Measurements from ENCODE around the gene ZNF211.

The ZNF211 gene

DNA sequence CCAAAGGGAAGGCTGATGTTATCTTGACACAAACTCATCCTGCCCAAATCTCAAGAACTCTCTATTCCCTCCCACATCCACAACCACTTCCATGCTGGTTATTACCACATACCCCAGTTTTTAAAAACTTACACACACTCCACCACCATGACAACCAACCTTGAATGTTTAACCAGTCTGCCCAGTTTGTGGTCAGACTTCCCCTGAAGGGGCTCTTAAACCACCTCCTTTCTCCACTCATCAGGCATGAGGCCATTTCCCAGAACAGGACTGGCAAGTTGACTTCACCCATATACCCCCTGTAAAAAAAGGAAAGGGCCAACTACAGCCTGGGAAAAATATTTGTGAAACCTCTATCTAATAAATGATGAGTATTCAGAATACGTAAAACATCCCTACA lies 23.4 kb downstream of the ZNF211 start:
- DNase-seq, result no peak

DNA sequence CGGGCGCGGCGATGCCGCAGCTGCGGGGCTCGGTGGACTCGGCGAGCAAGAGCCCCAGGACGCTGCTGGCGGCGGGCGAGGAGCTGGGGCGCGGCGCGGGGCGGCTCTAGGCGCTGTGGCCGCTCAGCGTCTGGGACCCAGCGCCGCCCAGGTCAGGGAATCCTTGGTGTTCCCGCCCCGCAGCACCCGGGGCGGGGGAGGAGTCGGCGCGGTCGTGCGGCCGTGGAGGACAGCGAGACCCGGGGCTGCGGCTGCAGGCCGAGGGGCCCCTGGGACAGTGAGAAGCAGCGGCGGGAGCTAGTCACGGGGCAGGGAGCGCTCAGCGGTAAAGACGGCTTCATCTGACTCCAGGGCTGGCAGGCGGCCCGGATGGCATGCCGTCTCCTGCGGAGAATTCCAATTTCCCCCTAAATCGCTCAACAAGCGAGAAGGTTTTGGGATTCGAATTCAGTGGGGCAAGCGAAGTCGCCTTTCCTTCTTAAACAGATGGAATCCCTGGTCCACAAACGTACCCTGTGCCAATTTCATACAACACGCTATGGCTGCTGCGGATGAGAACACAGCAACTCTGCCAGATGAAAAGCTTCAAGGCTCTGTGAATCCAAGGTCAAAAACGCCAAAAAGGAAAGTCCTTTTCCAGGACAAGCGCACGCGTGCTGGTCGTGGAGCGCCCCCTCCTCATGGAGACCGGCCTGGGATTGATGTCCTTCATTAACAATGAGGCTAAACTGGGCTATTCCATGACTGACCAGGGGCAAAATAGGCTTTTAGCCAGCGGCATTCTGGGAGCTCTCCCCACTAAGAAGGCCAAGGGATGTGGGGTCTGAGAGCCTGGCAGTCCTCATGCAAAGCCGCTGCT lies 31.5 kb downstream of the ZNF211 start:
- DNase-seq, result no peak

DNA sequence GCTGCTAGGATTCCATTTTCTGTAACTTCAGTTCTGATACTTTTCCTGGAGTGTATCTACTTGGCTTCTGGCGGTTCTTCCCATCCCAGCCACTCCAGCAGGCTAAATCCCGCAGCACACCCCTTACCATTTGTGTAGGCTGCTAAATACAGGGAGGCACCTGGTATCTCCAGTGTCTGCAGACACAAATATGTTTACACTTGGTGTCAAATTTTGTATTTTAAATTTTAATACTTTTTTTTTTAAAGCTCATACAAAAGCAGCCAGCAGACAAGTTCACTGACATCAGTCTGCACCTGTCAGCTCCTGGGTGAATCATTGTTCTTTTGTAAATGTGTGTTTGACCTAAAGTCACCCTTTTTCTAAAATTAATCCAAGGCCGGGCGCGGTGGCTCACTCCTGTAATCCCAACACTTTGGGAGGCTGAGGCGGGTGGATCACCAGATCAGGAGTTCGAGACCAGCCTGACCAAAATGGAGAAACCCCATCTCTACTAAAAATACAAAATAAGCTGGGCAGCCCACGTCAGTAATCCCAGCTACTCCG lies 32.4 kb downstream of the ZNF211 start:
- no peak for DNase-seq

DNA sequence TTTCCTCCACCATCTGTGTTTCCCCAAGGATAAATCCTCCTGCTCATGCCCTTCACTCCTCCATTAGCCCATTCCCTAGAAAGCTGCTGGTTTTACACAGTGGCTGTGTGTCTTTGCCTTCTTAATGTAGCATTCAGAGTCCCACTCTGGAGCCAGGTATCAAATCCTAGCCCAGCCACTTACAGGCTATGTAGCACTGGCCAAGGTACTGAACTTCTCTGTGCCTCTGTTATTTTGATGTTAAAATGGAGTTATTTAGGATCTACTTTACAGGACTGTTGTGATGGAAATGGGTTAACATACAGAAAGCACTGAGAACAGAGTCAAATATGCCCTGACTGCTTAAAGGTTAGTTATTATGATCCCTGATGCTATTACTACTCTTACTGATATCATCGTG lies 34.3 kb downstream of the ZNF211 start:
- no peak for DNase-seq

DNA sequence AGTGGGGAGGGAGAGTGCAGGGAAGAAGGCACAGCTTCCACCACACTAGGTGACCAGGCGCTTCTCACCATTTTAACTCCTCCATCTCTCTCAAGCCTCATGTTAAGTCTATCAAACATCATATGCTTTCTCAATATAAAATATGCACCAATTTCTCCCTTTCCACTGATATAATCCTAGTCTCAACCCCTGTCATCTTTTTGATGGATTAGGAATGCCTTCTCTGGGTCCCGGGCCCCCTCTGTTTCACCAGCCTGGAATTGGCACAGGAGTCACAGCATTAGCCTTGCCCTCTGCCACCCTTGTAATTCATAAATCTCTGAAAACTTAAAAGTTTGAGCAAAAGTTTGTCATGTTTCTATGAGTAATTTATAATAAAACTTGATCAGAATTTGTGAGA lies 35.7 kb downstream of the ZNF211 start, which contains the start of gene ZSCAN4:
Gene ZSCAN4, plus strand, starts transcription at position 301 of the 400 bp plus-strand sequence. CDS start 7,211 bp downstream, outside the sequence.
- DNase-seq, result no peak

DNA sequence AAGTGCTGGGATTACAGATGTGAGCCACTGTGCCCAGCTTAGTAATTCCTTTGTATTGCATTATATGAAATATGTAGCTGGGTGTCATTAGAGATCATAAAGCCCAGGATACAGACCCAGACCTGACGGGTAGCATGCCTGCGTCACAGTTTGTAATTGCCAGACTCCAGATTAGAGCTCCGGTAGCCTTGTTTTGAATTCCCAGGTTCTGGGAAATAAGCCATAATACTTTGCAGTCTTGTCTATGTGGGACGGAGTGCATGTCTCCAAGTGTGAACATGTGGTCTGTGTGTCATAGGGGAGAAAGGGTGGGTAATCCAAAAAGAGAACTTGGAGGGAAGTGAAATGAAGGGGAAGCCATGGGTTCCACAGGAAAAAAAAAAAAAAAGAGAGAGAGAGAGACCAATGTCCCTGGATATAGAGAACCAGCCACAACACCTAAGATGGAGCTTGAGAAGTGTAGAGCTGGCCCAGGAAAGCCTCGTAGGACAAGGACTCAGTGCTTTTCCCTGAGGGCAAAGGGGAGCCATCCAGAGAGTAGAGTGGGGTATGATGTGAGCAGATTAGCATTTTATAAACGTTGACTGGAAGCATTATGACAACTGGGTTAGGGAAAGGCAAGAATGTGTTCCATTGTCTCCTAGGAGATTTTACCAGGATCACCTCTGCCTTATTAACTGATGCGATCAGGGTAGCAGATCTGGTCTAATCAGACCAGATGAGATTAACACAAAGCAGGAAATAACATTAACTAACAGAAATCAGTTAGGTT lies 38.3 kb downstream of the ZNF211 start:
- DNase-seq, result no peak

DNA sequence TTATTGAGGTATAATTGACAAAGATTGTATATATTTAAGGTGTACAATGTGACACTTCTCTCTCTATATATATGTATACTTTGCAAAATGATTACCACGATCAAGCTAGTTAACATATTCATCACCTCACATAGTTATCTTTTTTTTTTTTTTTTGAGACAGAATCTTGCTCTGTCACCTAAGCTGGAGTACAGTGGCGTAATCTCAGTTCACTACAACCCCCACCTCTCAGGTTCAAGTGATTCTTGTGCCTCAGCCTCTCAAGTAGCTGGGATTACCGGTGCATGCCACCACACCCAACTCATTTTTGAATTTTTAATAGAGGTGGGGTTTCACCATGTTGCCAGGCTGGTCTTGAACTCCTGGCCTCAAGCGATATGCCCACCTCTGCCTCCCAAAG lies 39.5 kb downstream of the ZNF211 start:
- no peak for DNase-seq

DNA sequence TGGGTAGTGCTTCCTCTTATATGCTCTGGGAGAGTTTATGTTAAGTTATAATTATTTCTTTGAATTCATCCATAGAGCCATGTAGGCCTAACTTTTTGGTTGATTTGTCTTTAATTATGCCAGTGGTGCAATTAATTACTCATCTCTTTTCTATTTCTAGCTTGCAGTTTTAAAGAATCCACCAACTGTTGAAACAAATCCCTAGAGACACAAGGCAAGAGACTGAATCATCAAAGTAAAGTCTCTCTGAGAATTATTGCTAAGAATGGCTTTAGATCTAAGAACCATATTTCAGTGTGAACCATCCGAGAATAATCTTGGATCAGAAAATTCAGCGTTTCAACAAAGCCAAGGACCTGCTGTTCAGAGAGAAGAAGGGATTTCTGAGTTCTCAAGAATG lies 42.9 kb downstream of the ZNF211 start:
- no peak for DNase-seq

DNA sequence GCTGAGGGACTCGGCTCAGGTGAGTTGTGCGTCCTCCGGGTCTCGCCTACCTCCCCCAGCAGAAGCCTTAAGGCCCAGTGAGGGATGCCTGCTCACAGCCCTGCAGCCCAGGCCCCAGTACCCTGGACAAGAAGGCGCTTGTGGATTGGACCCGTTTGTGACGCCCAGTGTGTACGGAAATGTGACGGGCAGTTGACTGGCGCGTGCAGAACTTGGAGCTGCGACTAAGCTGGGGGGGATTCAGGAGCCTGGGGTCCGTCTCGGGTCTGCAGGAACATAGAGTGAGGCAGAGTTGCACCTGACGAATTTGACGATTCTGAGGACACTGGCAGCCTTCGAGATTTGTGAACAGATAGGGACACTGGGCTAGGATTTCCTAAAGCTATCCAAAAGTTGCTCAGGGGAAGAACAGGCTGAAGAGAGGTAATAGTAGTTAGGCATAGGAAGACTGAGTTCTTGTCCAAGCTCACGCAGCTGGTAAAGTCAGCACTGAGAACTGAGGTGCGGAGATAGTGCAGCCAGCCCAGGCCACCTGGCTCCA lies 49.3 kb downstream of the ZNF211 start:
- no peak for DNase-seq

DNA sequence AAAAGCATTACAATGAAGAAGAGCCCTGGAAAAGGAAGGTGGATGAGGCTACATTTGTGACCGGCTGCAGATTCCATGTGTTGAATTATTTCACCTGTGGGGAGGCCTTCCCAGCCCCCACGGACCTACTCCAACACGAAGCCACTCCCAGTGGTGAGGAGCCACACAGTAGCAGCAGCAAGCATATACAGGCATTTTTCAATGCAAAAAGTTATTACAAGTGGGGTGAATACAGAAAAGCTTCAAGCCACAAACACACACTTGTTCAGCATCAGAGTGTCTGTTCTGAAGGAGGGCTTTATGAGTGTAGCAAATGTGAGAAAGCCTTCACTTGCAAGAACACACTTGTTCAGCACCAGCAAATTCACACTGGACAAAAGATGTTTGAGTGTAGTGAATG lies 53.8 kb downstream of the ZNF211 start:
- DNase-seq, result no peak

DNA sequence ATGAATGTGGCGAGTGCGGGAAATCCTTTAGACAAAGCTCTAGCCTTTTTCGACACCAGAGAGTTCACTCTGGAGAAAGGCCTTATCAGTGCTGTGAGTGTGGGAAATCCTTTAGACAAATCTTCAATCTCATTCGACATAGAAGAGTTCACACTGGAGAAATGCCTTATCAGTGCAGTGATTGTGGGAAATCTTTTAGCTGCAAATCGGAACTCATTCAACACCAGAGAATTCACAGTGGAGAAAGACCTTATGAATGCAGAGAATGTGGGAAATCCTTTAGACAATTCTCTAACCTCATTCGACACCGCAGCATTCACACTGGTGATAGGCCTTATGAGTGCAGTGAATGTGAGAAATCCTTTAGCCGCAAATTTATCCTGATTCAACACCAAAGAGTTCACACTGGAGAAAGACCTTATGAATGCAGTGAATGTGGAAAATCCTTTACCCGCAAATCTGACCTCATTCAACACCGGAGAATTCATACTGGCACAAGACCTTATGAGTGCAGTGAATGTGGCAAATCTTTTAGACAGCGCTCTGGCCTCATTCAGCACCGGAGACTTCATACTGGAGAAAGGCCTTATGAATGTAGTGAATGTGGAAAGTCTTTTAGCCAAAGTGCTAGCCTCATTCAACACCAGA lies 54.5 kb downstream of the ZNF211 start:
- DNase-seq, result no peak

DNA sequence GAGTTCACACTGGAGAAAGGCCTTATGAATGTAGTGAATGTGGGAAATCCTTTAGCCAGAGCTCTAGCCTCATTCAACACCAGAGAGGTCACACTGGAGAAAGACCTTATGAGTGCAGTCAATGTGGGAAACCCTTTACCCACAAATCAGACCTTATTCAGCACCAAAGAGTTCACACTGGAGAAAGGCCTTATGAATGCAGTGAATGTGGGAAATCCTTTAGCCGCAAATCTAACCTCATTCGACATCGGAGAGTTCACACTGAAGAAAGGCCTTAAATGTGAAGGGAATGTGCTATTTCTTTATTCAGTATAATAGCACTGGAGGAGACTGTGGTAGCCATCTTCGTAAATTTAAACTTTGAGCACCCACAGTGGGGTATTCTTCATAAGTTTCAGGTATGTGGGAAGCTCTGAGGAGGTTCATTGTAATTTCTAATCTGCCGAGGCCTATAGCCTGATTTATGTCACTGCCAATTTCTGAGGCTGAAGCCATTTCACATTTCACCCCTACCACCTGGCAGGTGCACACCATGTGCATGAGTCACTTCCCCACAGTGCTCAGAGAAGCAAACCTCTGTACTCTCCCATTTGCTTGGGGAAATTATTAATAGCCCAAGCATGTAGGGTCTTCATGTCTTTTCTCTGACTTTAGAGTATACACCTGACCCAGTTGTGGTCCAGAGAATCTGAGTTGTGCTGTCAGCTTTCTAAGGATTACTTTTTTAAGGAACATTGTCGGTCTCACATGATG lies 55.2 kb downstream of the ZNF211 start:
- no peak for DNase-seq

DNA sequence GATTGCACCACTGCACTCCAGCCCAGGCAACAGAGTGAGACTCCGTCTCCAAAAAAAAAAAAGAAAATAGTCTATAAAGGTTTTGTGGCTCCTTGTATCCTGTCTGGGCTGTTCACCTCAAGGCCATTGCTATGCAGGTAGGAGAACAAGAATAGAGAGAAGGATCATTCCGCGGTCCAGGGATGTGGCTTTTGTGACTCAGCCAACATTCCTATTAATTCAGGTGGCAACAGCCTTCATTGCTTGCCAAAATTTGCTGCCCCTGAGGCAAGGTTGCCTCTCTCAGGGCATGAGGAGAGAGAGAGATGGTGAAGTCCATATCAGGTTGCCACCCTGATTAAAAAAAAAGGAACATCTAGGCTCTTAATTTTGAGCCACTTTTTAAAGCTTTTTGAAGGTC lies 56.8 kb downstream of the ZNF211 start:
- no peak for DNase-seq

Data from CD4-positive, alpha-beta T cell treated with Interleukin-15 for 1 hour (primary cell).